IPS-15b (cell line): ENCODE data around the gene EPSTI1.

Experiments
- H3K27me3 ChIP-seq: one replicate; pipeline ENCODE4 v1.6.1; 2013; ENCODE audit warnings: low read length; ENCODE audit not compliant: control insufficient read depth, insufficient read depth
- H3K36me3 ChIP-seq: one replicate; pipeline ENCODE4 v1.6.1; 2013; ENCODE audit warnings: low read length; ENCODE audit not compliant: control insufficient read depth, insufficient read depth
- H3K4me1 ChIP-seq: one replicate; pipeline ENCODE4 v1.6.1; 2013; ENCODE audit warnings: mild to moderate bottlenecking, low read length; ENCODE audit not compliant: control insufficient read depth, insufficient read depth
- H3K4me3 ChIP-seq: one replicate; pipeline ENCODE4 v1.5.1; 2013; ENCODE audit warnings: low read depth, low read length
- H3K9ac ChIP-seq: one replicate; pipeline ENCODE4 v1.6.1; 2013; ENCODE audit warnings: low read depth, mild to moderate bottlenecking, low read length
- H3K9me3 ChIP-seq: one replicate; pipeline ENCODE4 v1.6.1; 2013; ENCODE audit warnings: mild to moderate bottlenecking, low read length; ENCODE audit not compliant: control insufficient read depth, insufficient read depth

Gene EPSTI1

GRCh38 chr13:42883771-42884467, 108.1 kb downstream of the EPSTI1 start:
- Histone ChIP-seq H3K9me3 (no peaks in the 10 kb centered on the region), H3K27me3 (no peaks in the 10 kb centered on the region), H3K4me3 (no peak overlapping the region), H3K9ac (no peak overlapping the region), H3K4me1 (peaks cover 5% of the 10 kb centered on the region), H3K36me3 (no peaks in the 10 kb centered on the region)

- H3K4me1 ChIP-seq = peaks cover 5% of the 10 kb centered on the region
- H3K9me3 ChIP-seq = no peaks in the 10 kb centered on the region
- H3K36me3 ChIP-seq = no peaks in the 10 kb centered on the region
- H3K27me3 ChIP-seq = no peaks in the 10 kb centered on the region
- no peak overlapping the region for H3K4me3 ChIP-seq
- H3K9ac ChIP-seq = no peak overlapping the region
Measured at GRCh38 chr13:42883142-42883541, 108.9 kb downstream of the EPSTI1 start.

GRCh38 chr13:42880056-42880605, 111.9 kb downstream of the EPSTI1 start:
- peaks cover 15% of the 10 kb centered on the region for H3K4me1 ChIP-seq
- no peaks in the 10 kb centered on the region for H3K27me3 ChIP-seq
- no peak overlapping the region for H3K4me3 ChIP-seq
- no peaks in the 10 kb centered on the region for H3K9me3 ChIP-seq
- H3K9ac ChIP-seq = no peak overlapping the region
- no peaks in the 10 kb centered on the region for H3K36me3 ChIP-seq

- H3K9ac ChIP-seq = no peak overlapping the region
- H3K9me3 ChIP-seq = no peaks in the 10 kb centered on the region
- no peak overlapping the region for H3K4me3 ChIP-seq
- H3K27me3 ChIP-seq = no peaks in the 10 kb centered on the region
- H3K36me3 ChIP-seq = no peaks in the 10 kb centered on the region
- H3K4me1 ChIP-seq = peaks cover 26% of the 10 kb centered on the region
Measured at GRCh38 chr13:42878721-42879120, 113.3 kb downstream of the EPSTI1 start.

GRCh38 chr13:42876887-42877545, 115.0 kb downstream of the EPSTI1 start:
- Histone ChIP-seq H3K27me3 (no peaks in the 10 kb centered on the region), H3K4me3 (no peak overlapping the region), H3K4me1 (peaks cover 33% of the 10 kb centered on the region), H3K9ac (no peak overlapping the region), H3K9me3 (no peaks in the 10 kb centered on the region), H3K36me3 (no peaks in the 10 kb centered on the region)

- peaks cover 33% of the 10 kb centered on the region for H3K4me1 ChIP-seq
- H3K27me3 ChIP-seq = no peaks in the 10 kb centered on the region
- no peak overlapping the region for H3K9ac ChIP-seq
- H3K36me3 ChIP-seq = no peaks in the 10 kb centered on the region
- H3K9me3 ChIP-seq = no peaks in the 10 kb centered on the region
- peak overlapping the region; percentile 30 for H3K4me3 ChIP-seq
Measured at GRCh38 chr13:42876270-42876714, 115.7 kb downstream of the EPSTI1 start.

- Histone ChIP-seq H3K4me3 (peak overlapping the region; percentile 30), H3K4me1 (peaks cover 33% of the 10 kb centered on the region), H3K9ac (no peak overlapping the region), H3K9me3 (no peaks in the 10 kb centered on the region), H3K36me3 (no peaks in the 10 kb centered on the region), H3K27me3 (no peaks in the 10 kb centered on the region)
Measured at GRCh38 chr13:42875475-42876269, 116.4 kb downstream of the EPSTI1 start.

GRCh38 chr13:42874221-42874620, 117.8 kb downstream of the EPSTI1 start:
- no peaks in the 10 kb centered on the region for H3K27me3 ChIP-seq
- H3K4me3 ChIP-seq = no peak overlapping the region
- no peaks in the 10 kb centered on the region for H3K36me3 ChIP-seq
- H3K4me1 ChIP-seq = peaks cover 28% of the 10 kb centered on the region
- H3K9ac ChIP-seq = no peak overlapping the region
- H3K9me3 ChIP-seq = no peaks in the 10 kb centered on the region

- Histone ChIP-seq H3K4me3 (peak overlapping the region; percentile 11), H3K9ac (peak overlapping the region; percentile 66), H3K9me3 (no peaks in the 10 kb centered on the region), H3K4me1 (peaks cover 28% of the 10 kb centered on the region), H3K27me3 (no peaks in the 10 kb centered on the region), H3K36me3 (no peaks in the 10 kb centered on the region)
Measured at GRCh38 chr13:42873081-42873480, 119.0 kb downstream of the EPSTI1 start.

- Histone ChIP-seq H3K4me3 (no peak overlapping the region), H3K36me3 (peaks cover 34% of the 10 kb centered on the region), H3K27me3 (no peaks in the 10 kb centered on the region), H3K9me3 (no peaks in the 10 kb centered on the region), H3K4me1 (peaks cover 14% of the 10 kb centered on the region), H3K9ac (no peak overlapping the region)
Measured at GRCh38 chr13:42867232-42867631, 124.8 kb downstream of the EPSTI1 start.

GRCh38 chr13:42865768-42866102, 126.3 kb downstream of the EPSTI1 start:
- peaks cover 14% of the 10 kb centered on the region for H3K4me1 ChIP-seq
- peaks cover 34% of the 10 kb centered on the region for H3K36me3 ChIP-seq
- no peaks in the 10 kb centered on the region for H3K27me3 ChIP-seq
- no peaks in the 10 kb centered on the region for H3K9me3 ChIP-seq
- no peak overlapping the region for H3K9ac ChIP-seq
- no peak overlapping the region for H3K4me3 ChIP-seq
